Measurements from ENCODE around the gene ZCWPW1.
"Not testable (repeated sequence)": the region's sequence is repeated elsewhere in the genome, so short reads cannot be mapped to it uniquely, and the experiment has no call there.

Gene ZCWPW1

DNA sequence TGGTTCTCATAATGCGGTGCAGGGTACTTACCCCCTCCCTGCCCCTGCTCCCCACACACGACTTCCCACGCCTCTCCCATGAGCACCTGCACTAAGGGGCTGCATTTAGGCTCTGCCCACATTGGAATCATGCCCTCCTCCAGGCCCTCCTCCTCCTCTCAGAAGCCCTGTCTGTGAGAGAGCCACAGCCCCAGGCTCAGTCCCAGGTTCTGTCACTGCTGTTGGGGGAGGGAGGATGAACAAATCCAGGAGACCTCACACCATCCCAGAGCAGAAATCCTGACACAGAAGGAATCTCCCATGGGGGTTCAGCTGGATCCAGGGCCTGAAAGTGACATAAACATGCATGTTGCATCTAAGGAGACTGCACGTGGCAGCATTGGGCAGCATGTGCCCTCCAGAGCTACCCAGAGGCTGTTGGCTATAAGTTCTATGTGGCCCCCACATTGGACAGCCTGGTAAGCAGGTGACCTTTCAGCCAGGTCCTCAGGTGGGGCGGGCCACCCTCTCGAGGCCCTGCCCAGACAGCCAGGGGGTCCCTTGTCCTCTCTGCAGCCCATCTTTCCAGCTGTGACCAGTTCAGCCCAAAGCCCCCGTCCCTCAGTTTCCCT, 56.8 kb downstream of the ZCWPW1 start:
- no peak for DNase-seq

DNA sequence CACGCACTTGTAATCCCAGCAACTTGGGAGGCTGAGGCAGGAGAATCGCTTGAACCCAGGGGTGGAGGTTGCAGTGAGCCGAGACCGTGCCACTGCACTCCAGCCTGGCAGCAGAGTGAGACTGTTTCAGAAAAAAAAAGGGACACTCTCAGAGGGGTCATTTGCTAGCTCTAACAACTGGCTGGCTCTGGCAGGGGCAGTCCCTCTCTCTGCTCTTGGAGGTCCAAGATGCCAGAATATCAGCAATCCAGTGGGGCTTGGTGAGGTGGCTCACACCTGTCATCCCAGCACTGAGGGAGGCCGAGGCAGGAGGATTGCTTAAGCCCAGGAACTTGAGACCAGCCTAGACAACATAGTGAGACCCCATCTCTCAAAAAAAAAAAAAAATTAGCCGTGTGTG, 57.8 kb downstream of the ZCWPW1 start:
- no peak for DNase-seq

DNA sequence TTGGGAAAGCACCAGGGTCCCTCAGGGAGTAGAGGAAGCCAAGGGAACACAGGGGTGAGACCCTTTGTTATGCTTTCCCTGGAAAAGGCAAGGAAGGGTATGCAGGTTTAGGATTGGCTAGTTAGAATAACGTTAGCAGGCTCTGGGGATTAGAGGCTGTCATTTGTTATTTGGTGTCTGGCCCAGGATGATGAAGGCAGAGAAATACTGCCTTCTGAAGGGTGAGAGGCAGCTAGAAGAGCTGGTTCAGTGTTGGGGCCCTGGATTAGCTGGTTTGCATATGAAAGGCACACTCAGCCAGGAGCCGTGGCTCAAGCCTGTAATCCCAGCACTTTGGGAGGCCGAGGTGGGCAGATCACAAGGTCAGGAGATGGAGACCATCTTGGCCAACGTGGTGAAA, 58.2 kb downstream of the ZCWPW1 start:
- DNase-seq, result no peak

DNA sequence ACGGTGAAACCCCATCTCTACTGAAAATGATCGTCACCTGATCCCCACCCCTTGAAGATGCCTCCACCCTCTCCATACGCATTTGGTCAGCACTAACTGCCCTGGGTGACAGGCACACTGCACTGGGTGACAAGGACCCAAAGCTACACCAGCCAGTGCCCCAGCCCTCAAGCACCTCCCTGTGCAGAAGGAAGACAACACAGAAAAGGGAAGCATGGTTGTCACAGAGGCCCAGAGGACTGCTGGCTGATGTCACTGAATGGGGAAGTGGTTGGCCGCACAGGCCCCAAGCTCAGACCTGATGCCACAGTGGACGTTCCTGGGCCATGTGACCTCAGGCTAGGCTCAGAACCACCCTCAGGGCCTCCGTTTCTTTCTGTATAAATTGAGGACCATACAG, 59.4 kb downstream of the ZCWPW1 start:
- DNase-seq, result no peak

DNA sequence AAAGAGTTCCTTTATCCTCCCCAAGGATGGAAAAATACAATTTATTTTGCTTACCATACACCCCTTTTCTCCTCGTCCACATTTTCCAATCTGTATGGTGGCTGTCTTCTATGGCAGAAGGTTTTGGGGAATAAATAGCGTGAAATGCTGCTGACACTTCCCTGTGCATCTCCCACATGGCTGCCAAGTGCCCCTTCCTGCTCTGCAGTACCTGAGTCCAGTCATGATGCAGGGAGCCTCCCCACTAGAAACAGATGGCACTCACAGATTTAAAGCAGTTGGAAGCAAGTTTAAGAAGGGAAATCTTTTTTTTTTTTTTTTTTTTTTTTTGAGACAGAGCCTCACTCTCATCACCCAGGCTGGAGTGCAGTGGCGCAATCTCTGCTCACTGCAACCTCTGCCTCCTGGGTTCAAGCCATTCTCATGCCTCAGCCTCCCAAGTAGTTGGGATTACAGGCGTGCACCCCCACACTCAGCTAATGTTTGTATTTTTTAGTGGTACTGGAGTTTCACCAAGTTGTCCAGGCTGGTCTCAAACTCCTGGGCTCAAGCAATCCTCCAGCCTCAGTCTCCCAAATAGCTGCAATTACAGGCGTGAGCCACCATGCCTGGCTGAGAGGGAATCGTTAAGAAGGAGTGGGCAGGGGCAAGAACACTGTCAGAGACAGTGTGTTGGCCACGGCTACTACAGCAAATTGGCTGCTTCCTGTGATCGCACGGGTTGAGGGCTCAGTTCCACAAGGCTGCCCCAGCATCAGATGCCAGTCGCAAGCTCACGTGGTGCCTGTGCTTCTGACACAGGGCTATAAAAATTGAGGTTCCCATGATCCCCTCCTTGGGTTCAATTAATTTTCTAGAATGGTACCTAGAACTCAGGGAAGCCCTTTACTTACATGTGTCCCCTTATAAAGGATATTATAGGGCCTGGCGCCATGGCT, 60.6 kb downstream of the ZCWPW1 start:
- no peak for DNase-seq

DNA sequence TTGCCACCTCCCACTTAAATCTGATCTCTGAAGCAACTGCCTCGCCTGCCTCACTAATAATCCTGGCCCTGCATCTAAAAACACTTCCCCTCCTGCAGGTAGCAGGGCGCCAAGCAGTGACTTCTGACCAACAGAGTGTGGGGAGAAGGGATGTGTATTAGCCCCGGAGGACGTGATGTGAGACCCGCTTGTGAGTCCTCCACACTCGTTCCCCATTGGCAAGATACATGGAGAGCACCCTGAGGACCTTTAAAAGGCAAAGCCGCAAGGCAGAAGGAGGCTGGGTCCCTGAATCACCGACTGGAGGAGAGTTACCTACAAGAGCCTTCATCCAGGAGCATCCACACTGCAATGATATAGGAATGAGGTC, 61.3 kb downstream of the ZCWPW1 start:
- DNase-seq, result no peak

DNA sequence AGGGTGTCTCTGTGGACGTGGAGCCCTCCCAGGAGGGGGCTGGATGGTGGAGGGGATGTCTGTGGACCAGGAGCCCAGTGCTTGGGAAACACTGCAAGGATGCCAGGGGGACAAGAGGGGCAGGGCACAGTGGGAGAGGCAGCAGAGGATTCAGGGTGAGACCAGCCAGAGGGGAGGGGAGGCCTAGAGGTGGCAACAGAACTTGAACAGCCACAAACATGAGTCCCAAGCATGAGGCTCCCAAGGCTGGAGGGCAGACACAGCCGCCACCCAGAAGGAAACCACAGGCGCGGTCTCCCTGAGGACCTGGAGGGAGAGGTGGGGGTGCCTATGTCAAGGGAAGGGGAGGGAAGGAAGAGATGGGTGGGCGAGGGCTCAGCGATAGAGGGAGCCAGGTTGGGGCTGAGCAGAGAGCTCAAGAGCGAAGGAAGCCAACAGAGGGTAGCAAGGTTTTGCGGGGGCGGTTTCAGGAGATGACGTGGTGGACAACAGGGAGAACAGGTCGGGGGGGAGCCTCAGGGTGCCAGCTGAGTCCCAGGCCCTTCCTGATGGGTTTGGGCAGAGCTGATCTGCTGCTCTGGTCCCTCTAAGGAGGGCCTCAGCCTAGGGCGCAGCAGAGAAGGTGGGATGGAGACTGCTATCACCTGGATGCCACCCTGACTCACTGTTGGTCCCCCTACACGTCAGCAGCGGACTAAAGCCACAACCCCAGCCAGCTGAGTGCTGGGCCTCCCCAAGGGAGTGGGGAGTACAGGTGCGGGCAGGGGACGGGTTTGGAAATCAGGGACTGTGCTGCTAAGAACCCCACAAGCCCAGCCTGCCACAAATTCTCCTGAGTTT, 61.9 kb downstream of the ZCWPW1 start:
- DNase-seq, result no peak

DNA sequence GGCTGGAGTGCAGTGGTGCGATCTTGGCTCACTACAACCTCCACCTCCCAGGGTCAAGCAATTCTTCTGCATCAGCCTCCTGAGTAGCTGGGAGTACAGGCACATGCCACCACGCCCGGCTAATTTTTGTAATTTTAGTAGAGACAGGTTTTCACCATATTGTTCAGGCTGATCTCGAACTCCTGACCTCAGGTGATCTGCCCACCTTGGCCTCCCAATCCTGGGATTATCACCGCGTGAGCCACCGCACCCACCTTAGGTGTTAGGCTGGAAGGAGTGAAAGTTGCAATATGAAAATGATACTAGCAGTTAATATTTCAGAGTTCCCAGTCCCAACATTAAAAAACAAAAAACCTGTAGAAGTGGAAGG, 62.5 kb downstream of the ZCWPW1 start:
- not testable (repeated sequence) for DNase-seq

DNA sequence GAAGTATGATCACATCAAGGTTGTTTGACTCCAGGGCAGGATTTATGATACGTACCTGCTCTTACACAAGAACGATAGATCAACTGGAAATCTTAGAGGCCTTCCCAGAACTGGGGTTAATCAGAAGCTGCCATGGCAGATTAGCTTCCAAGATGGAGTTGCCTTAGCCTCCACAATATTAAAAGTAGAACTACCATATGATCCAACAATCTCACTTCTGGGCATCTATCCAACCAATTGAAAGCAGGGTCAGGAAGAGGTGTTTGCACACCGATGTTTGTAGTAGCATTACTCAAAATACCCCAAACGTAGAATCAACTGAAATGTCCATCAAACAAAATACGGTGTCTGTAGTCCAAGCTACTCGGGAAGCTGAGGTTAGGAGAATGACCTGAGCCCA, 64.0 kb downstream of the ZCWPW1 start:
- DNase-seq, result no peak

DNA sequence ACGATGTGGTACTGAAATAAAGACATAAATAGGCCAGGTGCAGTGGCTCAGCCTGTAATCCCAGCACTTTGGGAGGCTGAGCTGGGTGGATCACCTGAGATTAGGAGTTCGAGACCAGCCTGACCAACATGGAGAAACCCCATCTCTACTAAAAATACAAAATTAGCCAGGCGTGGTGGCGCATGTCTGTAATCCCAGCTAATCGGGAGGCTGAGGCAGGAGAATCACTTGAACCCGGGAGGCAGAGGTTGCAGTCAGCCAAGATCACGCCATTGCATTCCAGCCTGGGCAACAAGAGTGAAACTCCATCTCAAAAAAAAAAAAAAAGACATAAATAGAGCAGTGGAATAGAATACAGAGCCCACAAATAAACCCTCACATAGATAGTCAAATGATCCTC, 64.7 kb downstream of the ZCWPW1 start:
- not testable (repeated sequence) for DNase-seq

DNA sequence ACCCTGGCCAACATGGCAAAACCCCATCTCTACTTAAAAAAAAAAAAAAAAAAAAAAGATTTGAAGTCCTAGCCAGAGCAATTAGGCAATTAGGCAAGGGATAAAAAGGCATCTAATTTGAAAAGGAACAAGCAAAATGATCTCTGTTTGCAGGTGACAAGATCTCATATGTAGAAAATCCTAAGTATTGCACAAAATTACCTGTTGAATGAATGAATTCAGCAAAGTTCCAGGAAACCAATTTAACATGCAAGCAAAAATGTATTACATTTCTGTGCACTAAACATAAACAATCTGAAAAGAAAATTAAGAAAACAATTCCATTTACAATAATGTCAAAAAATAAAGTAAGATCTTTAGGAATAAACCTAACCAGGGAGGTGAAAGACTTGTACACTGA, 65.4 kb downstream of the ZCWPW1 start:
- no peak for DNase-seq

DNA sequence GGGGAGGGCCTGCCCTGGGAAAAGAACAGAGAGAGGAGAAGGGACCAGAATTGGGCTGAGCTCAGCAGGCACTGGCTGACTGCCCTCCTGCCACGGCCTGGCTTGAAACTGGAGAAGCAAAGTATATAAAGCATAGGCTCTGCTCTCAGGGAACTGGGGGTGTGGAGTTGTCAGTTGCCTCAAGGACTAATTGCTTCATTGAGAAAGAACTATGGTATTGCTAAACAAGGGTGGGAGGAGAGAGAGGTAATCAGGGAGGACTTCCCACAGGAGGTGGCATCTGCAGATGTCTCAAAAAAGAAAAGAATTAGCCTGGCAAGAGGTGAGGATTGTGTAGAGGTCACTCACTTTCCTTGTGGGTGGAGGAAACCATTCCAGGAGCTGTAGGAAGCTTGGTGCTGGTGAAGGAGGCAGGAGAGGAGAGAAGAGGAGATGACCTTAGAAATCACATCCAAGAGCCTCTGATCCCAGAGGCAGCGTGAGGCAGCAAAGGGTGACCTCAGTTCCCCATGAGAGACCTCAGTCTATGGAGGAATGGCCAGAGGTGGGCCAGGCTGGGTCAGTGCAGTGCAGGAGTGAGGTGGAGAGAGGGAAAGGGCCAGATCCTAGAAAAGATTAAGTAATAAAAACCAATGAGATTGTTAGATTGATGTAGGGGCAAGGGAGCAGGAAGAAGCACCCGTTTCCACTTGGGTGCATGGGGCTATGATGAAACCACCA, 68.2 kb downstream of the ZCWPW1 start:
- no peak for DNase-seq

DNA sequence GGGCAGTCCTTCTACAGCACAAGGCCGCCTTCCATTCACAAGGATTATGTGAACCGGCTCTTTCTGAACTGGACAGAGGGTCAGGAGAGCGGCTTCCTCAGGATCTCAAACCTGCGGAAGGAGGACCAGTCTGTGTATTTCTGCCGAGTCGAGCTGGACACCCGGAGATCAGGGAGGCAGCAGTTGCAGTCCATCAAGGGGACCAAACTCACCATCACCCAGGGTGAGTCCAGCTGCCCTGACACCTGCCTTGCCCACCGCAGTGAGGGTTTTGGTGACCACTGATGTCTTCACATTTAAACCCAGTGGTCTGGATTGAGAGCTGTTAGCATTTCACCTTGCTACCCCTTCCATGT, 69.7 kb downstream of the ZCWPW1 start:
- no peak for DNase-seq

DNA sequence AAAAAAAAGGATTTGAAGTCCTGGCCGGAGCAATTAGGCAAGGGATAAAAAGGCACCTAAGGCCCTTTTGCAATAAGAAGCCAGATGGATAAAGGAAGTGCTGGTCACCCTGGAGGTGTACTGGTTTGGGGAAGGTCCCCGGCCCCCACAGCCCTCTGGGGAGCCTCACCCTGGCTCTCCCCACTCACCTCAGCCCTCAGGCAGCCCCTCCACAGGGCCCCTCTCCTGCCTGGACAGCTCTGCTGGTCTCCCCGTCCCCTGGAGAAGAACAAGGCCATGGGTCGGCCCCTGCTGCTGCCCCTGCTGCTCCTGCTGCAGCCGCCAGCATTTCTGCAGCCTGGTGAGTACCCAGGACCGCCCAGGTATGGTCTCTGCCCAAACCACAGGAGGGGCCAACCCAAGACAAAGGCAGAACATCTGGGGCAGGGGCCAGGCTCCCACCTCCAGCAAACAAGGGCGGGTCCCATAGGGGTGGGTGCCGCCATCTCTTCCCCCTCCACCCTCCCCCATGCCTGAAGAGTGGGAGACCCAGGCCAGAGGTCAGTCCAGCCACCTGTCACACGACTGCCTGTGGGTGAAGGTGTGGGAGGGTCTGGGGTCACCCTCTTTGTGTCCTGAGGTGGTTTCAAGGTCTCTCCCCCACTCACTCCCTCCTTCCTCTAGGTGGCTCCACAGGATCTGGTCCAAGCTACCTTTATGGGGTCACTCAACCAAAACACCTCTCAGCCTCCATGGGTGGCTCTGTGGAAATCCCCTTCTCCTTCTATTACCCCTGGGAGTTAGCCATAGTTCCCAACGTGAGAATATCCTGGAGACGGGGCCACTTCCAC, 70.3 kb downstream of the ZCWPW1 start, which contains the start of gene PILRB:
Gene PILRB (plus strand): TSS at position 91 of the 830 bp plus-strand sequence. CDS start 186 bp downstream, at position 277.
- no peak for DNase-seq

DNA sequence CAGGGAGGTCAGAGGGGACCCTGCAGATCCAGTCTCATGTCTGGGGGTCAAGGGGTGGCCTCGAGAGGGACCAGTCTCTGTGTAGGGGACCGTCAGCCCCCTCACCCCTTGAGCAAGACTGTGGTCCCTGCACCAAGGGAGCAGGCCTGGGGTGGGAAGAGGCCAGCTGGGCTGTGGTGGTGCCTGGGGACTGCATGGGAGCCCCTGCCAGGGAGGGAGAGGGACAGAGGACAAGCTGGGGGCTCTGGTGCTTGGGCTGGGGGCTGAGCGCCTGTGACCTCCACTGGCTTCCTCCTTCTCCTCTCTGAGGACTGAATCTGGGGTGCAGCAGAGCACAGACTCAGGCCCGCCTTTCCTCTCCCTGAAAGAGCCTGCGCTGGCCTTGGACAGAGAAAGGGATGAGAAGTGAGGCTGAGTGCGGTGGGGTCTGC, 71.4 kb downstream of the ZCWPW1 start:
- DNase-seq, result no peak

DNA sequence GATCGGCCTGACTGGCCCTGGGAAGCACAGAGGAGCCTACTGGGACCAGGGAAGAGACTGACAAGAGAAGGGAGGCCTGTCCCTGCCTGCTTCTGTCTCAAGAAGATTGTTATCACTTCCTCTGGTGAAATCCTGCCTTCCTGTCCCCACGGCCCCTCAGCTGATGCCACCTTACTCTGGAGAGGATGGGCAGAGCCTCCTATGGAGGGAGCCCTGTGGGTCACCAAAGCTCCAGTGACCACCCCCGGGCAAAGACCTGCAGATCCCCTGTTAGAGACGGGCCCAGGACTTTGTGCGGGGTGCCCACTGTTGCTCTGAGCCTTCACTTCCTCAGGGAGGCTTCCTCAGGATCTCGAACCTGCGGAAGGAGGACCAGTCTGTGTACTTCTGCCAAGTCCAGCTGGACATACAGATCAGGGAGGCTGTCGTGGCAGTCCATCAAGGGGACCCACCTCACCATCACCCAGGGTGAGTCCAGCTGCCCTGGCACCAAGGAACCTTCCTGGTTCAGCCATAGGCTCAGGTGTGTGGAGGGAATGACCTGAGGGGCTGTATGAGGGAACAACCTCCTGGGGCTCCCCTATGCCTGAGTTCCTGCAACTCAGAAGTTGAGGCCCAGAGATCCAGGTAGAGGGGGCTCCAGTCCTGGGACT, 72.0 kb downstream of the ZCWPW1 start:
- no peak for DNase-seq

DNA sequence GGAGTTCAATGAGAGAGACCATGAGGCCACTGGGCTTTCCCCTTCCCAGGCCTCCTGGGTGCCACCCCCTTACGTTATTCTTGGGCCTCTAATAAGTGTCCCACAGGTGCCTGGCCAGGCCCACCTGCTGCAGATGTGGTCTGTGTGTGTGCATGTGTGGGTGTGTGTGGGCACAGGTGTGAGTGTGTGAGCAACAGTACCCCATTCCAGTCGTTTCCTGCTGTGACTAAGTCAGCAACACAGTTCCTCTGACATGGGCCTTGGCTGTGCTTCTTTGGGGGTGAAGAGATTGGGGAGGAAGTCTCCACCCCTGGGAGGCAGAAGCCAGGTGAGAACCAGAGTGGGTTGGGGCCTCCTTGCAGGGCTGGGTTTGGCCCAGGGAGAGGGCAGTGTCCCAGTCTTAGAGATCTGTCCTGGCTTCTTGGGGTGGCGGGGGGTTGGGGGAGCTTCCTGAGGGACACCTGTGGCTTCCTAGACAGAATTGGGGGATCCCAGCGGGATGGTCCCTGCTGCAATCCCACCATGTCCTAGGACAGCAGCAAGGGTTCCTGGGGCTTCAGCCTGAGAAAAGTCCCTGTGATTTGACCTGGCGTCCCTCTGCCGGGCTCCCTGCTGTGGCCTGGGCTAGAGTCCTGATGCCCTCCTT, 74.7 kb downstream of the ZCWPW1 start:
- DNase-seq, result no peak

DNA sequence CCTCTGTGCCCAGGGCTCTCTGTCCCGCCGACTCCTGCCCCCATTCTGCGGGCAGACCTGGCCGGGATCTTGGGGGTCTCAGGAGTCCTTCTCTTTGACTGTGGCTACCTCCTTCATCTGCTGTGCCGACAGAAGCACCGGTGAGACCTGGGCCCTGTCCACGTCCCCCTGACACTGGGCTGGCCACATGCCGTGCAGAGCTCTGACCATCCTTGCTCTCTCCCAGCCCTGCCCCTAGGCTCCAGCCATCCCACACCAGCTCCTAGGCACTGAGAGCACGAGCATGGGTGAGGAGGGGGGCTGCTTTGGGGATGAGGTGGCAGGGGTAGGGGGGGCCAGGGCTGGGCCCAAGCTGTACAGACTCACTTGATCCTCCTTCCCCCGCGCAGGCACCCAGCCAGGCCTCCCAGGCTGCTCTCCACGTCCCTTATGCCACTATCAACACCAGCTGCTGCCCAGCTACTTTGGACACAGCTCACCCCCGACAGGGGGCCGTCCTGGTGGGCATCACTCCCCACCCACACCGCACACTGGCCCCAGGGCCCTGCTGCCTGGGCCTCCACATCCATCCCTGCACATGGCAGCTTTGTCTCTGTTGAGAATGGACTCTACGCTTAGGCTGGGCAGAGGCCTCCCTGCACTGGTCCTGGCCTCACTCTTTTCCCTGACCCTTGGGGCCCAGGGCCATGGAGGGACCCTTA, 75.4 kb downstream of the ZCWPW1 start:
- DNase-seq, result no peak

DNA sequence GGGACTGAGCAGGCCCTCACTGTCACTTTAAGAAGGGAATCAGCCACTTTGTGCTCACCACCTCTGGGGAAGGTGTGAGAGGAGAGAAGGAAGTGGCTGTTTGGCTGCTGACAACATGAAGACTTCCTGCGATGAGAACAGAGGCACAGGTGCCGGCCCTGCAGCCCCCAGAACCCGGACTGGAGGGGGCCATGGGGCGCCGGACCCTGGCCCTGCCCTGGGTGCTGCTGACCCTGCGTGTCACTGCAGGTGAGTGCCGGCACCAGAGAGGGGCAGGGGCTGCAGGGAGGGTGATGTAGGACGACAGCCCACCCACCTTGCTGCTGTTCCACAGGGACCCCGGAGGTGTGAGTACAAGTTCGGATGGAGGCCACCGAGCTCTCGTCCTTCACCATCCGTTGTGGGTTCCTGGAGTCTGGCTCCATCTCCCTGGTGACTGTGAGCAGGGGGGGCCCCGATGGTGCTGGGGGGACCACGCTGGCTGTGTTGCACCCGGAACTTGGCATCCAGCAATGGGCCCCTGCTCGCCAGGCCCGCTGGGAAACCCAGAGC, 76.2 kb downstream of the ZCWPW1 start:
- not testable (repeated sequence) for DNase-seq

DNA sequence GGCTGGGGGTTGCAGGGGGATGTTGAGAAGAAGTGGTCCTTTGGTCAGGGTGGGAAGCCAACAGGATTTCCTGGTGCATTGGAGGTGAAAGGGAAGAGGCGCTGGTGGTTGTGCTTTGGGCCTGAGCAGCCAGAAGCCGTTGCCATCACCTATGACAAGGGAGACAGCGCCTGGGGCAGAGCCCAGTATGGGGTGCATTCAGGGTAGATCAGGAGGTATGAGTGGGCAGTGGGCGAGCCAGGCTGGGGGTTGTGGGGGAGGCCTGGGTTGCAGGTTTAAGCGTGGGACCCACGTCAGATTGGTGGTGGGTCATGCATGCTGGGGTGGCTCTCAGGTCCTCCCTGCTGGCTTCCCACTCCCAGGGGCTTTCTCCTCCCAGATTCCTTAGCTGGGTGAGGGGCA, 76.8 kb downstream of the ZCWPW1 start:
- no peak for DNase-seq

Data from activated naive CD4-positive, alpha-beta T cell (primary cell).